SK-N-MC (cell line): ENCODE data around the gene PHACTR2.

Experiments used
- DNase-seq: peaks from one replicate; pipeline ENCODE4 v3.0.0-alpha.2; 2011; ENCODE audit warnings: low read depth, low spot score
- H3K27ac ChIP-seq: fragments of 200-600 bp; sonication (generic); 2 replicates; pipeline ENCODE4 v1.5.1; 2016; ENCODE audit warnings: mixed run types
- H3K36me3 ChIP-seq: fragments of 200-600 bp; sonication (generic); 2 replicates; pipeline ENCODE4 v1.6.1; 2017; ENCODE audit warnings: antibody characterized with exemption, low read length, mixed read lengths; ENCODE audit not compliant: insufficient read depth
- H3K4me3 ChIP-seq: fragments of 200-600 bp; sonication (generic); 2 replicates; pipeline ENCODE4 v1.5.1; 2016
- H3K9ac ChIP-seq: fragments of 200-600 bp; sonication (generic); 2 replicates; pipeline ENCODE4 v1.8.0; 2017; ENCODE audit warnings: mixed run types, mixed read lengths; ENCODE audit not compliant: insufficient read length
- H3K9me3 ChIP-seq: fragments of 200-600 bp; sonication (generic); 2 replicates; pipeline ENCODE4 v1.6.1; 2017; ENCODE audit warnings: low read depth, mild to moderate bottlenecking, antibody characterized with exemption, low read length, moderate library complexity, mixed read lengths
- EZH2 ChIP-seq: fragments of 200-600 bp; sonication (generic); IDR thresholded peaks from one replicate; pipeline ENCODE4 v1.6.1; 2017; ENCODE audit warnings: antibody characterized with exemption
- FOXP2 ChIP-seq: optimal IDR thresholded peaks from 2 replicates; pipeline ENCODE3; 2011; ENCODE audit warnings: mild to moderate bottlenecking, moderate library complexity; ENCODE audit not compliant: insufficient read depth; ENCODE audit errors: extremely low read length, control extremely low read depth
- POLR2AphosphoS5 ChIP-seq: IDR thresholded peaks from 2 replicates; pipeline ENCODE4 v1.6.1; 2012; ENCODE audit warnings: mild to moderate bottlenecking, low read depth, low read length, borderline replicate concordance

The PHACTR2 gene

DNA sequence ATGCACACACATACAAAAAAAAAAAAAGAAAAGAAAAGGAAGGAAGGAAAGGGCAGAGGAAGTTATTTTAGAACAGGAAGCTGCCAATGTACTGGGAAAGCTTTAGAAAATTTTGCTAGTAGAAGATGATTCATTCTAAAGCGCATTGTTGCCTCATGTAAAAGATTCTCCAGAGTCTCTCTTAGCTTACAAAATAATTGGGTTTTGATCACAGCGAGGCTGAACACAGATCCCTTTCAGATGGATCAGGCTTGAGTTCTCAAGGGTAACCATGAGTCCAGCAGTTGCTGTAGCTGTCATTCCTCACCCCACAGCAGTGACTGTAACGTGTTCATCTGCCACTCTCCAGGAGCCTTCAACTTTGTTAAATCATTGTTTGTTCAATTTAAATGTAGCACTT is 81.9 kb downstream of the PHACTR2 start:
- Histone ChIP-seq H3K9me3 (no peaks in the 10 kb centered on the region), H3K9ac (no peak overlapping the region), H3K27ac (no peak overlapping the region), H3K4me3 (no peak overlapping the region), H3K36me3 (no peaks in the 10 kb centered on the region)
- no peak for DNase-seq
- no peak for TF ChIP-seq EZH2
- TF ChIP-seq FOXP2: no peak
- TF ChIP-seq POLR2AphosphoS5: no peak

DNA sequence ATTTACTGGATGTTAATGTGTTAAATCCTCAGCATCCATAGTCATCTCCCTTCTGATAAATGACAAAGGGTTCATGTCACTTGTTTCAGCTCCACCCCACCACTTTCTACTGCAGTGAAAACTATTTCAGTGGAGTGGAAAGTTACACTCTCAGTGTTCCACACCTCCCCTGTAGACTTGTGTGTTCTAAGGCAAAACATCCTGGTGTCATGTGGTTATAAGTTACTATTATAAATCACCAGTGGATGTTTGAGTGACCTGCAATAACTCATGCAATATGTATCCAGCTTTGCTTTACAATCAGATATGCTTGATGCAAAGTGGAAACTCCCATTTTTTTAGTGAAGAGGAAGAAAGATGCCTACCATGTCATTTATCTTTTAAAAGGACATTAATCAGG is 83.3 kb downstream of the PHACTR2 start:
- TF ChIP-seq POLR2AphosphoS5 (no peak), FOXP2 (no peak), EZH2 (no peak)
- DNase-seq: no peak
- Histone ChIP-seq H3K9ac (no peak overlapping the region), H3K27ac (no peak overlapping the region), H3K36me3 (no peaks in the 10 kb centered on the region), H3K4me3 (no peak overlapping the region), H3K9me3 (no peaks in the 10 kb centered on the region)

DNA sequence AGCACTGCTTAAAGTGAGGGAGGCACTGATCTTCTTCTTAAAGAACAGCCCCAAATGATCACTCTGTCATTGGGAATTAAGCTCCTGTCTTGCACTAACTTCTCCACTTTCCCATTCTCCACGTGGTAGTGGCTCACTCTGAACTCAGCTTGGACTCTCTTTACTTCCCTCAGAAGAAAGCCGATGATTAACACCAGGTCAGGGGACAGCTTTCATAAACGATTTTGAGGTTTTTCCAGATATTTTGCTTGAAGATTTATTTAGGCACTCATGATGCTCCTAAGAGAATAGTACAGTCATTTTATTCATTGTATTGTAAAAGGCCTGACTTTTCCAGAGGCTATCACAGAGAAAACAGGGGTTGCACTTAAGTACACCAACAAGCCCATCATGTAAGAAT is 84.4 kb downstream of the PHACTR2 start:
- no peak for DNase-seq
- no peak overlapping the region for H3K4me3 ChIP-seq
- H3K27ac ChIP-seq: no peak overlapping the region
- no peaks in the 10 kb centered on the region for H3K36me3 ChIP-seq
- TF ChIP-seq EZH2 (no peak), POLR2AphosphoS5 (no peak)
- H3K9ac ChIP-seq: no peak overlapping the region
- no peaks in the 10 kb centered on the region for H3K9me3 ChIP-seq

DNA sequence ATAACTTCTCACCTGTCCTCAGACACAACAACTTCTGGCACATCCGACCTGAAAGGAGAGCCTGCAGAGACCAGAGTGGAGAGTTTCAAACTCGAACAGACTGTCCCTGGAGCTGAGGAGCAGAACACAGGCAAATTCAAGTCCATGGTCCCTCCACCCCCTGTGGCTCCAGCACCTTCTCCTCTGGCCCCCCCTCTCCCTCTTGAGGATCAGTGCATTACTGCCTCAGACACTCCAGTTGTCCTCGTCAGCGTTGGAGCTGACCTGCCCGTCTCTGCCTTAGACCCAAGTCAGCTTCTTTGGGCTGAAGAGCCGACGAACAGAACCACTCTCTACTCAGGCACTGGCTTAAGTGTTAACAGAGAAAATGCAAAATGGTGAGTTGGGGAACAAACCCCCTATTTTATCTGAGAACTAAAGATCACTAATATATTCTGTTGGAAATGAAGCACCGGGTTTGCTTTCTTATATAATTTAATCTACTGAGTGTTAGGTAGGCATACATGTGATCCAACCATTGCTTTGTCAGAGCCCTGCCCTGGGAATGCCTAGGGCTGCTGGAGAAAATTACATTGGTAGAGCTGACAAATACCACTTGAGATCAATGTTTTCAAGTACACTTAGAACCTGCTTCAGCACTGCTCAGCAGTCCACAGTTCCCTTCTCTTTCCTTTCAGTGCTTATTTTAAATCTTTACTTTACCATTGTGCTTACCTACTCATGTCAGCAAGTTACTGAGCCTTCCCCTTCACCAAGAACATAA is 87.8 kb downstream of the PHACTR2 start:
- no peaks in the 10 kb centered on the region for H3K9me3 ChIP-seq
- TF ChIP-seq POLR2AphosphoS5 (no peak), EZH2 (no peak), FOXP2 (no peak)
- DNase-seq: no peak

DNA sequence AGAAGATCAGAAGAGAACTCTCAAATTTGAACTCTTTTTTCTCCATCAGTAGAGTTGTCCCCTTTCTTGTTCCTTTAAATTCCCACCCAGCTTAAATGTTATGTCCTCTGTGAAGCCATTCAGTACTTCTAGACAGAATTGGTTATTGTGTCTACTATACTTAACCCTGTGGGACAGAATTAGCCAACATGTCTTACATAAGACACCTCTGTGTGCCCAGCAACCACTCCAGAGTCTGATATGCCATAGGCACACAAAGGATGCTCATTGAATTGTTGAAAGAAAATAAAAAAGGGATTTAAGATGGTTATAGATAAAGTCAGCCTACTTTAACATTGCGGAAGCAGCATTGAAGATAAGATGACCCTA is 88.4 kb downstream of the PHACTR2 start:
- no peak for TF ChIP-seq POLR2AphosphoS5
- TF ChIP-seq EZH2: no peak
- no peak for TF ChIP-seq FOXP2
- no peaks in the 10 kb centered on the region for H3K36me3 ChIP-seq
- no peak overlapping the region for H3K9ac ChIP-seq
- DNase-seq: no peak
- H3K27ac ChIP-seq: no peak overlapping the region
- no peak overlapping the region for H3K4me3 ChIP-seq
- H3K9me3 ChIP-seq: no peaks in the 10 kb centered on the region

More for the DNA sequence above, 87.8 kb downstream of the PHACTR2 start:
- Histone ChIP-seq H3K27ac (no peak overlapping the region), H3K36me3 (no peaks in the 10 kb centered on the region), H3K4me3 (no peak overlapping the region), H3K9ac (no peak overlapping the region)

DNA sequence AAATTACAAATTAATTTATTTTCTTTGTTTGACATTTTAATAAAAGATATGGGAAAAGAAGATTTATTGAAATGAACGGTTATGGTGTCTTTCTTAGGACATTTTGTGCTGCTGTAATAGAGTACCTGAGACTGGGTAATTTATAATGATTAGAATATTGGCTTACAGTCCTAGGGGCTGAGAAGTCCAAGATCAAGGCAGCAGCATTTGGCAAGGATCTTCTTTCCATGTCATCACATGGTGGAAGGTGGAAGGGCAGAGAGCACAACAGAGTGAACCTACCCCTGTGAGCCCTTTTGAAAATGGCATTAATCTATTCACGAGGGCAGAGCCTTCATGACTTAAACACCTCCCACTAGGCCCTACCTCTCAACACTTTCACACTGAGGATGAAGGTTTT is 89.7 kb downstream of the PHACTR2 start:
- H3K27ac ChIP-seq: no peak overlapping the region
- no peak for TF ChIP-seq FOXP2
- no peak for TF ChIP-seq POLR2AphosphoS5
- no peak for TF ChIP-seq EZH2
- DNase-seq: no peak
- H3K4me3 ChIP-seq: no peak overlapping the region
- H3K9ac ChIP-seq: no peak overlapping the region
- H3K36me3 ChIP-seq: no peaks in the 10 kb centered on the region
- no peaks in the 10 kb centered on the region for H3K9me3 ChIP-seq

DNA sequence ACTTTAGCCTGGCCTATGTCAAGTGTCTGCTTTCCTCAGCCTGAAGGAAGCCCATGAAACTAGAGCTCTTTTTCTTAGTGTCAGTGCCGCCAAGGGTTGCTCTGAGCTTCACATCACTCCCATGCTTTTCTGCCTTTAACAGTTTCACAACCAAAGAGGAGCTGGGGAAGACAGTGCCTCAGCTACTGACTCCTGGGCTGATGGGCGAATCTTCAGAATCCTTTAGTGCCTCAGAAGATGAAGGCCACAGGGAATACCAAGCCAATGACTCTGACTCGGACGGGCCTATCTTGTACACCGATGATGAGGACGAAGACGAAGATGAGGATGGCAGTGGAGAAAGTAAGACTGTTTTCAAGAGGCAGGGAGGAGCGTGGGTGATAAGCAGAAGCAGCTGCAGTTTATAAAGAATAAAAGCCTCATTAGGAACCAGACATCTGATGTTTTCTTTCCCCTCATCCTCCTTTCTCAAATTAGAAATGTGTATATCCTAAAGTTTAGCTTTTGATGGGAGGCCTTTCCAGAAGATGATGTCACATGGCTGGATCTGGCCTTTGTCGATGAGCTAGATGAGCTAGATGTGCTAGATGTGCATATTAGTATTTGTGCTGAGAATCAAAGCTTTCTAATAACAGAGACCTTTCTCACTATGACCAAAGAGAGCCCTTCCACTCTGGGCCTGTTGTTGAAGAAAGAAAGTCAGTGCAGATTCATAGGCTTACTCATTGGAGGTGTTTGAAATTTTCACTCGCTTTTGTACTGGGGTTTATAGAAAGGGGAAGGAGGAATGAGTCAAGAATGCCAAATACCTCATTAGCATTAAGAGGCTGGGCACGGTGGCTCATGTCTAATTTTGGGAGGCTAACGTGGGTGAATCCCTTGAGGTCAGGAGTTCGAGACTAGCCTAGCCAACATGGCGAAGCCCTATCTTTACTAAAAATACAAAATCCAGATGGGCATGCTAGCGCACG is 94.6 kb downstream of the PHACTR2 start:
- Histone ChIP-seq H3K9me3 (no peaks in the 10 kb centered on the region), H3K36me3 (no peaks in the 10 kb centered on the region), H3K9ac (no peak overlapping the region), H3K4me3 (no peak overlapping the region), H3K27ac (no peak overlapping the region)
- no peak for TF ChIP-seq POLR2AphosphoS5
- TF ChIP-seq FOXP2: no peak
- TF ChIP-seq EZH2: no peak
- no peak for DNase-seq

DNA sequence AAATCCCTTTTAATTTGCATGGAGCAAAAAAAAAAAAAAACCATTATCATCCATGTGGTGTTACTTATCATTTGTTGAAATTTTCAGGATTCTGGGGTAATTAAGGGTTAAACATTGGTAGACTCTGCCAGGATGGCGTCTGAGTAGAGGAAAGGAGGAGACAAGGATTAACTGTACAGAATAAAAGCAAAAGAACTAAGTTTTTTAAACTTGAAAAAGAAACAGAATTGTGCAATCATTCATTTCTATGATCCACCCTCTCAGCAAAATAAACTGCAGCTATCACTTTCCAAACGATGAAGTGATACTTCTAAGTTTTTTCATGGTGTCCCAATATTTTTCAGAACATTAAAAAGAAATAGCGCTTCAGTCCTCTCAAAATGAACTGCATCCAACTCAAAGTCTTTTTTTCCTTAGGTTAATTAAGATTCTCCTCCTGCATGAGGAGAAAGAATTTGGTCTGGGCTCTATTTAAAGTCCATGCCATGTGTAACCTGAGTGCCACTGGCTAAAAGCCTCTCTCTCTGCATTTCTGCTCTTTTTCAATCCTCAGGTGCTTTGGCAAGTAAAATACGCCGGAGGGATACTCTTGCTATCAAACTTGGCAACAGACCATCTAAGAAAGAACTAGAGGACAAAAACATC is 95.9 kb downstream of the PHACTR2 start:
- no peak for DNase-seq
- H3K9ac ChIP-seq: no peak overlapping the region
- H3K4me3 ChIP-seq: no peak overlapping the region
- no peak overlapping the region for H3K27ac ChIP-seq
- no peak for TF ChIP-seq FOXP2
- H3K9me3 ChIP-seq: no peaks in the 10 kb centered on the region
- no peaks in the 10 kb centered on the region for H3K36me3 ChIP-seq
